HEK293 (cell line): ENCODE data around the gene PANK2.
"Not testable (repeated sequence)": the region's sequence is repeated elsewhere in the genome, so short reads cannot be mapped to it uniquely, and the experiment has no call there.

Experiments used
- CTCF ChIP-seq: fragments of 450-650 bp; formaldehyde crosslinking; IDR thresholded peaks from 2 replicates; pipeline ENCODE4 v1.5.1; 2016; ENCODE audit warnings: missing biosample characterization, missing genetic modification characterization
- GLI2 ChIP-seq: fragments of 450-650 bp; formaldehyde crosslinking; IDR thresholded peaks from 2 replicates; pipeline ENCODE4; 2017; ENCODE audit warnings: missing biosample characterization, missing genetic modification characterization, low read depth, borderline replicate concordance
- PBX3 ChIP-seq: sonication (generic); formaldehyde crosslinking; IDR thresholded peaks from 2 replicates; pipeline ENCODE4 v1.8.1; 2022; ENCODE audit warnings: mild to moderate bottlenecking, moderate library complexity, missing genetic modification reagents
- SP3 ChIP-seq: fragments of 450-650 bp; formaldehyde crosslinking; IDR thresholded peaks from 2 replicates; pipeline ENCODE4 v1.5.1; 2016; ENCODE audit warnings: missing biosample characterization, missing genetic modification characterization
- ZBTB8A ChIP-seq: fragments of 450-650 bp; formaldehyde crosslinking; IDR thresholded peaks from 2 replicates; pipeline ENCODE4 v1.5.1; 2016; ENCODE audit warnings: missing biosample characterization, missing genetic modification characterization
- ZNF140 ChIP-seq: fragments of 450-650 bp; formaldehyde crosslinking; IDR thresholded peaks from 2 replicates; pipeline ENCODE4 v1.5.1; 2016; ENCODE audit warnings: missing biosample characterization, missing genetic modification characterization
- ZNF155 ChIP-seq: fragments of 450-650 bp; formaldehyde crosslinking; IDR thresholded peaks from 2 replicates; pipeline ENCODE4 v1.5.1; 2016; ENCODE audit warnings: missing biosample characterization, missing genetic modification characterization
- ZNF223 ChIP-seq: fragments of 450-650 bp; formaldehyde crosslinking; IDR thresholded peaks from 2 replicates; pipeline ENCODE4 v1.5.1; 2016; ENCODE audit warnings: missing biosample characterization, missing genetic modification characterization
- ZNF658 ChIP-seq: fragments of 450-650 bp; formaldehyde crosslinking; IDR thresholded peaks from 2 replicates; pipeline ENCODE4; 2016; ENCODE audit warnings: missing biosample characterization, missing genetic modification characterization
- ZNF785 ChIP-seq: fragments of 450-650 bp; formaldehyde crosslinking; IDR thresholded peaks from 2 replicates; pipeline ENCODE4 v1.5.1; 2016; ENCODE audit warnings: missing biosample characterization, missing genetic modification characterization

- TF ChIP-seq CTCF (tag by site-specific recombination); GLI2 (tag by site-specific recombination); SP3 (tag by site-specific recombination); ZNF155 (tag by site-specific recombination); ZNF140 (tag by site-specific recombination); ZNF658 (tag by site-specific recombination); ZBTB8A (tag by site-specific recombination); ZNF223 (tag by site-specific recombination); PBX3 (CRISPR knock-in tag); ZNF785 (tag by site-specific recombination): not testable (repeated sequence)
Observed at GRCh38 chr20:3946666-3947065, 57.5 kb downstream of the PANK2 start.
